ENCODE results near the gene FXYD3. TPM values are rescaled to one million over a fixed set of nuclear protein-coding genes. Genes with fewer than 3 reads are reported as not detected.
"Not testable (repeated sequence)": the region's sequence is repeated elsewhere in the genome, so short reads cannot be mapped to it uniquely, and the experiment has no call there.

Gene FXYD3
- total and polyA plus RNA-seq, 4 donors, result 0.32 to 0.45 TPM; not detected in 2

GRCh38 chr19:35128398-35129057 is 12.9 kb downstream of the FXYD3 start (continued):
- no peak for TF ChIP-seq REST (IDR thresholded peaks at IDR 0.05)
- TF ChIP-seq SP1 (IDR thresholded peaks at IDR 0.05), result no peak

GRCh38 chr19:35129724-35130274 is 14.2 kb downstream of the FXYD3 start:
- not testable (repeated sequence) for H3K9ac ChIP-seq (ENCODE audit: low read depth in 1 of 2, low read length in 2 of 2); H3K27me3 ChIP-seq (ENCODE audit: control insufficient read depth in 4 of 4, insufficient read depth in 4 of 4, low read length in 3 of 4); H3K27ac ChIP-seq (ENCODE audit: low read depth in 1 of 2, low read length in 2 of 2); DNase-seq (ENCODE audit: low spot score); H3K36me3 ChIP-seq (ENCODE audit: control insufficient read depth in 4 of 4, insufficient read depth in 3 of 4, low read depth in 1 of 4, low read length in 3 of 4); H3K4me3 ChIP-seq (ENCODE audit: low read depth in 1 of 3, low read length in 3 of 3); H3K4me1 ChIP-seq (ENCODE audit: control insufficient read depth in 4 of 4, insufficient read depth in 4 of 4, low read length in 3 of 4); H3K9me3 ChIP-seq (ENCODE audit: control insufficient read depth in 4 of 4, low read length in 3 of 4)
- WGBS, result 75% methylated on average over 14 of the region's 14 CpGs

- 86% methylated on average over 31 of the region's 31 CpGs for WGBS
- H3K9ac ChIP-seq (ENCODE audit: low read depth in 1 of 2, low read length in 2 of 2), result no peak overlapping the region
- DNase-seq (ENCODE audit: low spot score), result no peak
- no peak overlapping the region for H3K4me3 ChIP-seq (ENCODE audit: low read depth in 1 of 3, low read length in 3 of 3)
- H3K9me3 ChIP-seq (ENCODE audit: control insufficient read depth in 4 of 4, low read length in 3 of 4), result no peaks in the 10 kb centered on the region
- no peaks in the 10 kb centered on the region for H3K27me3 ChIP-seq (ENCODE audit: control insufficient read depth in 4 of 4, insufficient read depth in 4 of 4, low read length in 3 of 4)
- H3K27ac ChIP-seq (ENCODE audit: low read depth in 1 of 2, low read length in 2 of 2), result no peak overlapping the region
- no peak for TF ChIP-seq HNF4A (conservative IDR thresholded peaks at IDR 0.05)
- TF ChIP-seq TAF1 (conservative IDR thresholded peaks at IDR 0.05), result no peak
- TF ChIP-seq RAD21 (IDR thresholded peaks at IDR 0.05), result no peak
- TF ChIP-seq YY1 (IDR thresholded peaks at IDR 0.05), result no peak
- peak in 1 of 2 donors; percentile 34 for TF ChIP-seq RXRA (IDR thresholded peaks at IDR 0.05)
- peaks cover 4 to 9% (median 7%) of the 10 kb centered on the region in 4 donors for H3K4me1 ChIP-seq (ENCODE audit: control insufficient read depth in 4 of 4, insufficient read depth in 4 of 4, low read length in 3 of 4)
- H3K36me3 ChIP-seq (ENCODE audit: control insufficient read depth in 4 of 4, insufficient read depth in 3 of 4, low read depth in 1 of 4, low read length in 3 of 4), result no peaks in the 10 kb centered on the region
These were observed 15.4 kb downstream of the FXYD3 start for GRCh38 chr19:35130761-35131720.

- H3K36me3 ChIP-seq (ENCODE audit: control insufficient read depth in 4 of 4, insufficient read depth in 3 of 4, low read depth in 1 of 4, low read length in 3 of 4), result no peaks in the 10 kb centered on the region
- no peaks in the 10 kb centered on the region for H3K9me3 ChIP-seq (ENCODE audit: control insufficient read depth in 4 of 4, low read length in 3 of 4)
- no peak for DNase-seq (ENCODE audit: low spot score)
- TF ChIP-seq FOXA1 (IDR thresholded peaks at IDR 0.05), result no peak
- TF ChIP-seq HNF4G (IDR thresholded peaks at IDR 0.05), result no peak
- TF ChIP-seq HNF4A (conservative IDR thresholded peaks at IDR 0.05), result no peak
- no peak for TF ChIP-seq ATF3 (IDR thresholded peaks at IDR 0.05)
- no peak for TF ChIP-seq ZBTB33 (IDR thresholded peaks at IDR 0.05)
- peaks cover 11 to 21% (median 17%) of the 10 kb centered on the region in 4 donors for H3K4me1 ChIP-seq (ENCODE audit: control insufficient read depth in 4 of 4, insufficient read depth in 4 of 4, low read length in 3 of 4)
- H3K4me3 ChIP-seq (ENCODE audit: low read depth in 1 of 3, low read length in 3 of 3), result no peak overlapping the region
- H3K27ac ChIP-seq (ENCODE audit: low read depth in 1 of 2, low read length in 2 of 2), result no peak overlapping the region
- H3K9ac ChIP-seq (ENCODE audit: low read depth in 1 of 2, low read length in 2 of 2), result no peak overlapping the region
- no peaks in the 10 kb centered on the region for H3K27me3 ChIP-seq (ENCODE audit: control insufficient read depth in 4 of 4, insufficient read depth in 4 of 4, low read length in 3 of 4)
These were observed 16.6 kb downstream of the FXYD3 start for GRCh38 chr19:35132254-35132653.

All from liver (tissue), 9 donors.